ENCODE data around the gene IVD.

The IVD gene

DNA sequence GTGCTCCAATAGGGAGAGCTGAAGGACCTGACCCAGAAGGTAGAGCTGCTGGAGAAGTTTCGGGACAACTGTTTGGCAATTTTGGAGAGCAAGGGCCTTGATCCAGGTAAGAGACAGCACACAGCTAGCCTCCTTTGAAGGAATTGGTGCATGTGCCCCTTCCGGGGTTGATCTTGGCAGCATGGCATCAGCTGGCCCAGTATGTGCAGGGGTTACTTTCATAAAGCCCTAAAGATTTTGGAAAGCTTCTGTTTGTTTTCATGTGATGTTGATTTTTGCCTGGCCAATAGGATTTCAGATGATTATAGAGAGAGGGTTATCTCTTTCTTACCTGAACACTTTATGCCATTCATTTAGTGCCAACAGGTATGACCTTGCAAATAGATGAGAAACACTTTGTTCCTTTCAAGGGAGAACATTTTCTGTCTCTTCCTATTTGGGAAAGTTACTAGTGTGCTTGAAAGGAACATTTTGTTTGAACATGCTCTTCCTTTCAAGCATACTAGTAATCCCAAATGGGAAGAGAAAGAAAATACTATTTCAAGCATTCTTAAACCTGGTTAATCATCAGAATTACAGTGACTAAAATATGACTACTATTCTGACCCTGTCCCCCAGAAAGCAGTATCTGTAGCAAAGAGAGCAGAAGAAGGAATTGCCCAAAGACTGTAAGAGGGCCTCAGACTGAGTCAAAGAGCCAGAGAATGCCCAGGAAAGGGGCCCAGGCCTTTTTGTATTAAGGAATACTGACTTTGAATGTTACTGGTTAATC is 15.6 kb upstream of the IVD start:
- TF ChIP-seq, protein P1, sequence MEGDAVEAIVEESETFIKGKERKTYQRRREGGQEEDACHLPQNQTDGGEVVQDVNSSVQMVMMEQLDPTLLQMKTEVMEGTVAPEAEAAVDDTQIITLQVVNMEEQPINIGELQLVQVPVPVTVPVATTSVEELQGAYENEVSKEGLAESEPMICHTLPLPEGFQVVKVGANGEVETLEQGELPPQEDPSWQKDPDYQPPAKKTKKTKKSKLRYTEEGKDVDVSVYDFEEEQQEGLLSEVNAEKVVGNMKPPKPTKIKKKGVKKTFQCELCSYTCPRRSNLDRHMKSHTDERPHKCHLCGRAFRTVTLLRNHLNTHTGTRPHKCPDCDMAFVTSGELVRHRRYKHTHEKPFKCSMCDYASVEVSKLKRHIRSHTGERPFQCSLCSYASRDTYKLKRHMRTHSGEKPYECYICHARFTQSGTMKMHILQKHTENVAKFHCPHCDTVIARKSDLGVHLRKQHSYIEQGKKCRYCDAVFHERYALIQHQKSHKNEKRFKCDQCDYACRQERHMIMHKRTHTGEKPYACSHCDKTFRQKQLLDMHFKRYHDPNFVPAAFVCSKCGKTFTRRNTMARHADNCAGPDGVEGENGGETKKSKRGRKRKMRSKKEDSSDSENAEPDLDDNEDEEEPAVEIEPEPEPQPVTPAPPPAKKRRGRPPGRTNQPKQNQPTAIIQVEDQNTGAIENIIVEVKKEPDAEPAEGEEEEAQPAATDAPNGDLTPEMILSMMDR (IDR thresholded peaks at IDR 0.05; ENCODE audit: low read depth, low read length), result no peak
- H3K4me3 ChIP-seq (ENCODE audit: low read depth, low read length), result no peak overlapping the region

DNA sequence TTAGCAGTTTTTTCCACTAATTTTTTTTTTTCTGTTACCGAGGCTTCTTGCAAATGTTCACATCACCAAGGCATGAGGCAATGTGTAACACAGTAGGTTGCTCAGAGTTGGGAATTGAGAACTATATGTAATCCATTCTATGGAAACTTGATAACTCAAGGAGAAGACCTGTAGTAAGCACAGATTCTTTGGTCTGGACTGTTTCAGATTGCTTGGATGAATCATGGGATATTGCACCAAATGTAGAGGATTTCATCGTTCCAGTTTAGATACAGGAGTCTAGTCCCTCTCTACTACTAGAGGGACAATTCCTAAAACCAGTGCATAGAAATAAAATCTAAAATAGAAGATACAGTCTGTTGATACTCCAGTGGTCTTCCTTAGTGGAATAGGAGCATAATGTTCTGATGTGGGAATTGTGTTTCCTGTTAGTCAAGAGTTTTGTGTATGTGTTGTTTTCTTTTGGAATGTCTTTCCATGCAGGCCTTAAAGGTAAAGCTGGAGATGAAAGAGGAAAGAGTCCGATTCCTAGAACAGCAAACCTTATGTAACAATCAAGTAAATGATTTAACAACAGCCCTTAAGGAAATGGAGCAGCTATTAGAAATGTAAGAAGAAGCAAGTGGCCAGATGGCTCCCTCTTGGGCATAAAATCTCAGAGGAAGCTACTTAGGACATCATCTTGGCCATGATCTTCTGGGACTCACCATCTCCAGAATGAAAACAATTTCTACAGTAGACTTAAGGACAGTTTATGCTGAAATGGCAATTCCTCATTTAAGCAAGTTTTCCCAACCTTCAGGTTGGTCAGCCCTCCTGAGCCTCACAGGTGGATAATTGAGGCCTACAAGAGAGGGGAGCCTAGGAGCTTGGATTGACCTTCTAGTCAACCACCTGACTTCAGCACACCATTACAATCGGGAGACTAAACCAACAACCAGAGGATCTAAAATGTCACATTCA is 12.3 kb upstream of the IVD start:
- TF ChIP-seq, protein P1 (IDR thresholded peaks at IDR 0.05; ENCODE audit: low read depth, low read length), result no peak
- no peak overlapping the region for H3K4me3 ChIP-seq (ENCODE audit: low read depth, low read length)

DNA sequence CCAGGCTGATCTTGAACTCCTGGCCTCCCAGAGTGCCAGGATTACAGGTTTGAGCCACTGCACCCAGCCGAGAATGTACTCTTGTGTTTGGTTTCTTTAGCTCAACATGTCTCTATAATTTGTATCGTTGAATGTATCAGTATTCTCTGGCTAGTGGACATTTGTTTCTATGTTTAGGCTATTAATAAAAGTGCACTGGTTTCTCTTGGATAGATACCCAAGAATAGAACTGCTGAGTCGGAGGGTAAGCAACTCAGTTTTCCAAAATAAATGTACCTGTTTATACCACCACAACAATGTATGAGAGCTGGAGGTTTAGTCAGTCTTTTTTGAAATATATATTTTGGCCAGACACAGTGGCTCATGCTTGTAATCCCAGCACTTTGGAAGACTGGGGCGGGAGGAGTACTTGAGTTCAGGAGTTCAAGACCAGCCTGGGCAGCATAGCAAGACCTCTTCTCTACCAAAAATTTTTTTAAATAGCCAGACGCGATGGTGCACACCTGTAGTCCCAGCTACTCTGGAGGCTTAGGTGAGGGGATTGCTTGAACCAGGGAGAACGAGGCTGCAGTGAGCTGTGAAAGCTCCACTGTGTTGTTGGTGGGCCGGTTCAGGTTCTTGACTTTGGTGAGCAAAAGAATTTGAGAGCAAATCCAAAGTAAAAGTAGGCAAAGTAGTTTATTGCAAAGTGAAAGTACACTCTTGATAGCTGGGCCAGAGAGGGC is 7.7 kb upstream of the IVD start:
- H3K4me3 ChIP-seq (ENCODE audit: low read depth, low read length), result no peak overlapping the region
- TF ChIP-seq, protein P1 (IDR thresholded peaks at IDR 0.05; ENCODE audit: low read depth, low read length), result no peak

DNA sequence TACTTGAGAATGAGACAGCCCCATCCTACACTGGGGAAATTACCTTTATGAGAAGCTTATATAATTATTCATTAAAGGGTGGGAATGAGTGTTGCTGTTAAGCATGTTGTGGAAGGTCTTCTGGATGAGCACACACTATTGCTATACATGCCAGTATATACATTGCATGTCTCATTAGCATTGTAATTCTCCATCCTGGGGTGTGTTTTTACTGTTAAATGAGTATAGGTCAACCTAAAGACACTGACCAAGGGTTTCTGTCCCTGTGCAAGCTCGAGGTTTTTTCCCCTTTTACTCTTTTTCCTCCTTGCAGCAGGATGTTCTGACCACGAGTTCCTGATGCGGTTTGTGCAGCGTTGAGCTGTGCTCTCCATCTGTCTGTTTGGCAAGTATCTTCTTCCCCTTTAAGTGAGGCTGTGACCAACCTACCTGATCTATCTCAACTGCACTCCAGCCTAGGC is 7.2 kb upstream of the IVD start:
- H3K4me3 ChIP-seq (ENCODE audit: low read depth, low read length), result no peak overlapping the region

DNA sequence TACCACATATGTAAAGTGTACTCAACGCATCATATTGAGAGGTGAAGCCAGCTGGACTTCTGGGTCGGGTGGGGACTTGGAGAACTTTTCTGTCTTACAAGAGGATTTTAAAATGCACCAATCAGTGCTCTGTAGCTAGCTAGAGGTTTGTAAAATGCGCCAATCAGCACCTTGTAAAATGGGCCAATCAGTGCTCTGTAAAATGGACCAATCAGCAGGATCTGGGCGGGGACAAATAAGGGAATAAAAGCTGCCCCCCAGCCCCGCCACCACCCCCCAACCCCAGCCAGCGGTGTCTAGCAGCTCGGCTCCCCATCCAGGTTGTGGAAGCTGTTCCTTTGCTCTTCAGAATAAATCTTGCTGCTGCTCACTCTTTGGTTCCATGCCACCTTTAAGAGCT is 6.2 kb upstream of the IVD start:
- H3K4me3 ChIP-seq (ENCODE audit: low read depth, low read length), result no peak overlapping the region
- TF ChIP-seq, protein P1 (IDR thresholded peaks at IDR 0.05; ENCODE audit: low read depth, low read length), result no peak

More for the DNA sequence above, 7.2 kb upstream of the IVD start:
- TF ChIP-seq, protein P1 (IDR thresholded peaks at IDR 0.05; ENCODE audit: low read depth, low read length), result no peak

DNA sequence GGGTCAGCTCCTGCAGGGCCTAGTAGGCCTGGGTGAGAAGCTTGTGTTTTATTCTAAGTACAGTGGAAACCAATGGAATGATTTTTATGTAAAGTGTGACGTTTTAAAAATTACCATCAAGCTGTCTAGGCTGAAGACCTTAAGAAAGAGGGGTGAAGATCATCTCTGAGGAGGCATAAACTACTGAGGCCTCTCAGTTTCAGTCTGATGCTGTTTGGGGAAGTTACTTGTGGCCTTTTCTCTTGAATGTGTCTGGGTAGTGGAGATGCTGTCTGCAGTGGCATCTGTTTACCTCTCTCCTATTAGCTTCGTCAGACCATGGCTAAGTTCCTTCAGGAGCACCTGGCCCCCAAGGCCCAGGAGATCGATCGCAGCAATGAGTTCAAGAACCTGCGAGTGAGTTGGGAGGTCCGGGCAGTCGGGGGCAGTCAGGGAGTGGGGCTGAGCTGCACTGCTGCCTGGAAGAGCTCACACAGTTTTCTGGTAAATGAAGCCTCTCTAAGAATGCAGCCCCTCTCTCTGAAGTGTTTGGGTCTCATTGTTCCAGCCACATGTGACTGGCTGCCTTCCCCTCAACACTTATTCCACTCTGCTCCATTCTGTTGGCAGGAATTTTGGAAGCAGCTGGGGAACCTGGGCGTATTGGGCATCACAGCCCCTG is 1.9 kb downstream of the IVD start:
- H3K4me3 ChIP-seq (ENCODE audit: low read depth, low read length), result no peak overlapping the region

More for the DNA sequence above, 1.9 kb downstream of the IVD start:
- TF ChIP-seq, protein P1 (IDR thresholded peaks at IDR 0.05; ENCODE audit: low read depth, low read length), result no peak
